Cardiac ventricle fibroblast (primary cell): ENCODE measurements around the gene DDAH2. TPM values are rescaled to one million over a fixed set of nuclear protein-coding genes. Genes with fewer than 3 reads are reported as not detected.

ENCODE experiments used
- total RNA-seq: library from RNA; depleted of rRNA; stranded (reverse); fragments of >200 nt; gene quantifications from 2 replicates; pipeline ENCODE4 v1.2.3, GENCODE V29; 2015

Gene DDAH2
- total RNA-seq = 48.5 and 60.7 TPM in 2 replicates

GRCh38 chr6:31728767-31729514 is at the start of gene DDAH2:
TSS of gene DDAH2 (minus strand) at chr6:31729299. CDS start at chr6:31729161, 138 bp downstream.

GRCh38 chr6:31776989-31777666 is 48.0 kb upstream of the DDAH2 start, which contains the start of gene VWA7:
TSS of gene VWA7 (minus strand) at chr6:31777328. CDS start at chr6:31776779, 549 bp downstream.

GRCh38 chr6:31762356-31762755 is 33.3 kb upstream of the DDAH2 start, which contains the start of gene SAPCD1:
TSS of gene SAPCD1 (plus strand) at chr6:31762656. CDS start at chr6:31763055, 399 bp downstream.

GRCh38 chr6:31739639-31740396 is 10.7 kb upstream of the DDAH2 start, which contains the start of gene MSH5:
TSS of gene MSH5 (plus strand) at chr6:31740005. CDS start at chr6:31740467, 462 bp downstream.

GRCh38 chr6:31736021-31736767 is 7.1 kb upstream of the DDAH2 start, which contains the start of gene CLIC1:
TSS of gene CLIC1 (minus strand) at chr6:31736530. CDS start at chr6:31736300, 230 bp downstream.

GRCh38 chr6:31723245-31723979 is 5.7 kb downstream of the DDAH2 start, which contains the start of gene MPIG6B:
TSS of gene MPIG6B (plus strand) at chr6:31723373. CDS start at chr6:31723384, 11 bp downstream.

GRCh38 chr6:31721351-31722020 is 7.6 kb downstream of the DDAH2 start, which contains the start of gene LY6G6C:
TSS of gene LY6G6C (minus strand) at chr6:31721746. CDS start at chr6:31721679, 67 bp downstream.

GRCh38 chr6:31715022-31715958 is 13.8 kb downstream of the DDAH2 start, which contains the start of gene LY6G6D:
TSS of gene LY6G6D (plus strand) at chr6:31715348. CDS start at chr6:31715356, 8 bp downstream.

GRCh38 chr6:31706599-31706998 is 22.5 kb downstream of the DDAH2 start, which contains the start of gene LY6G6F:
TSS of gene LY6G6F (plus strand) at chr6:31706866. CDS start at chr6:31706907, 41 bp downstream.

GRCh38 chr6:31702819-31703716 is 26.0 kb downstream of the DDAH2 start, which contains the start of gene ABHD16A:
TSS of gene ABHD16A (minus strand) at chr6:31703324. CDS start at chr6:31703281, 43 bp downstream.

GRCh38 chr6:31680226-31681134 is 48.6 kb downstream of the DDAH2 start, which contains the start of gene LY6G5C:
TSS of gene LY6G5C (minus strand) at chr6:31681067. CDS start at chr6:31680373, 694 bp downstream.

Other genes with a start within 250 kb of the DDAH2 start
- 2.2 and 5.1 TPM in 2 replicates for gene MICB, start 231.2 kb downstream of the DDAH2 start, total RNA-seq
- not detected in 2 replicates for gene MCCD1, start 200.3 kb downstream of the DDAH2 start, total RNA-seq
- gene DDX39B, start 187.3 kb downstream of the DDAH2 start, total RNA-seq = 205 and 225 TPM in 2 replicates
- gene ATP6V1G2, start 182.7 kb downstream of the DDAH2 start, total RNA-seq = 0.25 and 2.1 TPM in 2 replicates
- 21.5 and 21.6 TPM in 2 replicates for gene NFKBIL1, start 181.7 kb downstream of the DDAH2 start, total RNA-seq
- not detected in 2 replicates for gene LTA, start 157.0 kb downstream of the DDAH2 start, total RNA-seq
- not detected in 2 replicates for gene TNF, start 153.7 kb downstream of the DDAH2 start, total RNA-seq
- gene LTB, start 146.9 kb downstream of the DDAH2 start, total RNA-seq = not detected in 2 replicates
- gene LST1, start 143.0 kb downstream of the DDAH2 start, total RNA-seq = not detected in 2 replicates
- not detected in 2 replicates for gene NCR3, start 136.3 kb downstream of the DDAH2 start, total RNA-seq
- gene AIF1, start 114.1 kb downstream of the DDAH2 start, total RNA-seq = not detected in 2 replicates
- 66.0 and 73.3 TPM in 2 replicates for gene PRRC2A, start 108.6 kb downstream of the DDAH2 start, total RNA-seq
- gene BAG6, start 76.6 kb downstream of the DDAH2 start, total RNA-seq = 169 and 177 TPM in 2 replicates
- gene APOM, start 73.4 kb downstream of the DDAH2 start, total RNA-seq = 2.0 and 2.3 TPM in 2 replicates
- gene C6orf47, start 68.5 kb downstream of the DDAH2 start, total RNA-seq = 18.5 and 21.9 TPM in 2 replicates
- 21.4 and 23.7 TPM in 2 replicates for gene GPANK1, start 64.3 kb downstream of the DDAH2 start, total RNA-seq
- gene CSNK2B, start 63.2 kb downstream of the DDAH2 start, total RNA-seq = 208 and 235 TPM in 2 replicates
- gene LY6G5B, start 59.3 kb downstream of the DDAH2 start, total RNA-seq = 0.44 and 0.50 TPM in 2 replicates
- gene LY6G5C, start 48.2 kb downstream of the DDAH2 start, total RNA-seq = 0.34 TPM in 1 of 2 replicates, not detected in the other
- 19.1 and 24.3 TPM in 2 replicates for gene ABHD16A, start 26.0 kb downstream of the DDAH2 start, total RNA-seq
- gene LY6G6F, start 22.4 kb downstream of the DDAH2 start, total RNA-seq = not detected in 2 replicates
- not detected in 2 replicates for gene LY6G6D, start 14.0 kb downstream of the DDAH2 start, total RNA-seq
- not detected in 2 replicates for gene LY6G6C, start 7.6 kb downstream of the DDAH2 start, total RNA-seq
- gene MPIG6B, start 5.9 kb downstream of the DDAH2 start, total RNA-seq = 0.06 TPM in 1 of 2 replicates, not detected in the other
- gene CLIC1, start 7.2 kb upstream of the DDAH2 start, total RNA-seq = 293 and 305 TPM in 2 replicates
- gene MSH5, start 10.7 kb upstream of the DDAH2 start, total RNA-seq = 1.6 and 4.2 TPM in 2 replicates
- 0.44 and 0.50 TPM in 2 replicates for gene SAPCD1, start 33.4 kb upstream of the DDAH2 start, total RNA-seq
- 0.10 and 0.12 TPM in 2 replicates for gene VWA7, start 48.0 kb upstream of the DDAH2 start, total RNA-seq
- gene VARS1, start 66.5 kb upstream of the DDAH2 start, total RNA-seq = 54.7 and 63.3 TPM in 2 replicates
- gene LSM2, start 77.7 kb upstream of the DDAH2 start, total RNA-seq = 36.0 and 38.2 TPM in 2 replicates
- gene HSPA1L, start 86.0 kb upstream of the DDAH2 start, total RNA-seq = 0.62 and 1.7 TPM in 2 replicates
- 93.9 and 97.6 TPM in 2 replicates for gene HSPA1A, start 86.2 kb upstream of the DDAH2 start, total RNA-seq
- 101 and 110 TPM in 2 replicates for gene HSPA1B, start 98.4 kb upstream of the DDAH2 start, total RNA-seq
- gene NEU1, start 133.5 kb upstream of the DDAH2 start, total RNA-seq = 36.7 and 43.2 TPM in 2 replicates
- gene SLC44A4, start 149.7 kb upstream of the DDAH2 start, total RNA-seq = not detected in 2 replicates
- 29.5 and 47.8 TPM in 2 replicates for gene EHMT2, start 168.4 kb upstream of the DDAH2 start, total RNA-seq
- 2.1 and 2.5 TPM in 2 replicates for gene ZBTB12, start 172.8 kb upstream of the DDAH2 start, total RNA-seq
- 10.4 and 16.9 TPM in 2 replicates for gene C2, start 198.4 kb upstream of the DDAH2 start, total RNA-seq
- 47.7 and 56.5 TPM in 2 replicates for gene CFB, start 216.8 kb upstream of the DDAH2 start, total RNA-seq
- gene NELFE, start 229.7 kb upstream of the DDAH2 start, total RNA-seq = 55.8 and 57.5 TPM in 2 replicates
- 24.6 and 28.9 TPM in 2 replicates for gene SKIC2, start 229.9 kb upstream of the DDAH2 start, total RNA-seq
- 11.5 and 15.8 TPM in 2 replicates for gene DXO, start 242.8 kb upstream of the DDAH2 start, total RNA-seq